Fibroblast of villous mesenchyme (primary cell): ENCODE results near the gene ESYT2. TPM values are rescaled to one million over a fixed set of nuclear protein-coding genes. Genes with fewer than 3 reads are reported as not detected.

Experiments
- DNase-seq: peaks from one replicate; pipeline ENCODE4 v3.0.0-alpha.2; 2010; ENCODE audit warnings: low read depth
- H3K4me3 ChIP-seq: 2 replicates; pipeline ENCODE4 v1.5.1; 2011; ENCODE audit warnings: low read depth, mild to moderate bottlenecking, low read length
- total RNA-seq: library from RNA; depleted of rRNA; stranded (reverse); fragments of >200 nt; gene quantifications from 2 replicates; pipeline ENCODE4 v1.2.3, GENCODE V29; 2012
- TF ChIP-seq, protein P1 (sequence below): IDR thresholded peaks from 2 replicates; pipeline ENCODE4 v1.5.1; 2012; ENCODE audit warnings: low read depth, mild to moderate bottlenecking, low read length; ENCODE audit not compliant: insufficient read depth

ESYT2 gene
- total RNA-seq, 1 donor = 75.1 TPM

DNA sequence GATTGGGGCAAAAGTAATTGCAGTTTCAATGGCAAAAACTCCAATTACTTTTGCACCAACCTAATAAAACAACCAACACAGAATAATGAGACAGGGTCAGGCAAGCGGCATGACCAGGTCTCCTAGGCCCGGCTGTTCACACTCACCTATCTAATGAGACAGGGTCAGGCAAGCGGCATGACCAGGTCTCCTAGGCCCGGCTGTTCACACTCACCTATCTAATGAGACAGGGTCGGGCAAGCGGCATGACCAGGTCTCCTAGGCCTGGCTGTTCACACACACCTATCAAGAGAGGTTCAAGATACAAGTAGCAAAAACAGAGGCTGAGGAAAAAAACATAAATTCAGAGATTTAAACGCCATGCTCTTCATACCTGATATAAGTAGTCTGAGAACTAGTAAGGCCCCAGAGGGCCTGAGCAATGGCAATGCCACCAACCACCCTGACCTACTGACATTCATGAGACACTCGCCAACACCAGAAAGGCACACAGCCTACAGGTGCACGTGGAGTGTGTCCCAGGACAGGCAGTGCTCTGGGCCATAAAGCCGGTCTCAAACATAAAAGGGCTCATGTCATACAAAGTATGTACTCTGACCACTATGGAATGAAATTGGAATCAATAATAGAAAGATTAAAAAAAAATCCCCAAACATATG, 84.1 kb downstream of the ESYT2 start:
- TF ChIP-seq, protein P1, sequence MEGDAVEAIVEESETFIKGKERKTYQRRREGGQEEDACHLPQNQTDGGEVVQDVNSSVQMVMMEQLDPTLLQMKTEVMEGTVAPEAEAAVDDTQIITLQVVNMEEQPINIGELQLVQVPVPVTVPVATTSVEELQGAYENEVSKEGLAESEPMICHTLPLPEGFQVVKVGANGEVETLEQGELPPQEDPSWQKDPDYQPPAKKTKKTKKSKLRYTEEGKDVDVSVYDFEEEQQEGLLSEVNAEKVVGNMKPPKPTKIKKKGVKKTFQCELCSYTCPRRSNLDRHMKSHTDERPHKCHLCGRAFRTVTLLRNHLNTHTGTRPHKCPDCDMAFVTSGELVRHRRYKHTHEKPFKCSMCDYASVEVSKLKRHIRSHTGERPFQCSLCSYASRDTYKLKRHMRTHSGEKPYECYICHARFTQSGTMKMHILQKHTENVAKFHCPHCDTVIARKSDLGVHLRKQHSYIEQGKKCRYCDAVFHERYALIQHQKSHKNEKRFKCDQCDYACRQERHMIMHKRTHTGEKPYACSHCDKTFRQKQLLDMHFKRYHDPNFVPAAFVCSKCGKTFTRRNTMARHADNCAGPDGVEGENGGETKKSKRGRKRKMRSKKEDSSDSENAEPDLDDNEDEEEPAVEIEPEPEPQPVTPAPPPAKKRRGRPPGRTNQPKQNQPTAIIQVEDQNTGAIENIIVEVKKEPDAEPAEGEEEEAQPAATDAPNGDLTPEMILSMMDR = no peak
- no peak for DNase-seq
- no peak overlapping the region for H3K4me3 ChIP-seq

DNA sequence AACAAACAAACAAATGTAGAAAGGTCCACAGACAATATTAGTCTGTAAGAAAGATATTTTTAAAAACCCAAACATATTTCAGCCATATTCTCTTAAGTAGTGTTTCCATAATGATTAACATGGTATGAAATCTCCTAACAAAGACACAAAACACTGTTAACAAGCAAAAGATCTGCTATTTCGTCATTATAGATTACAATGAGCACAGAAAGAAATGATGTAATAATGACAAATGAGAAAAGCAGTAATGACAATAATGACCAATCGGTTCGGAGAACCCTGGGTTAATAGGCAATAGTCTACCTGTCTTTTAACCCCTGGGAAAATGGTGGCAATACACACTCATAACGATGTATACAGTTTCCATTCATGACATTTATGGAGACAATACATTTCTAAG, 85.2 kb downstream of the ESYT2 start:
- TF ChIP-seq, protein P1 = no peak
- no peak for DNase-seq
- no peak overlapping the region for H3K4me3 ChIP-seq

DNA sequence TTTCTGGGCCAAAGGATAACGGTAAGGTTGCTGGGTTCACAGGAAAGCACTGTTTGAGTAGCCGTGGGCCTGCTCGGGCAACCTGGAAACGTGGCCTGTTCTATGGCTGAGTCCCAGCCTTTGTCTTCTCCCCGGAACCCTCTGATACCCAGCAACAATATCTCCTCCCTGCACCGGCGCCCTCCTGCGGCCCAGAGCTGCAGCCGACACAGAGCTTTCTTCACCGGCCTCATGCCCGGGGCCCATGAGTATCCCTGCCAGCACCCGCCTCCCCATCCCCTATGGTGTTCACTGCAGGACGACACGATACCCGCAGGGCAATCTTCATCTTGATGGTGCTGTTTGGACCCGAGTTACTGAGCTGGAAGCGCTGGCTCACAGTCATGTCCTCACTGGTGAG, 86.1 kb downstream of the ESYT2 start:
- no peak overlapping the region for H3K4me3 ChIP-seq
- TF ChIP-seq, protein P1 = no peak
- no peak for DNase-seq

DNA sequence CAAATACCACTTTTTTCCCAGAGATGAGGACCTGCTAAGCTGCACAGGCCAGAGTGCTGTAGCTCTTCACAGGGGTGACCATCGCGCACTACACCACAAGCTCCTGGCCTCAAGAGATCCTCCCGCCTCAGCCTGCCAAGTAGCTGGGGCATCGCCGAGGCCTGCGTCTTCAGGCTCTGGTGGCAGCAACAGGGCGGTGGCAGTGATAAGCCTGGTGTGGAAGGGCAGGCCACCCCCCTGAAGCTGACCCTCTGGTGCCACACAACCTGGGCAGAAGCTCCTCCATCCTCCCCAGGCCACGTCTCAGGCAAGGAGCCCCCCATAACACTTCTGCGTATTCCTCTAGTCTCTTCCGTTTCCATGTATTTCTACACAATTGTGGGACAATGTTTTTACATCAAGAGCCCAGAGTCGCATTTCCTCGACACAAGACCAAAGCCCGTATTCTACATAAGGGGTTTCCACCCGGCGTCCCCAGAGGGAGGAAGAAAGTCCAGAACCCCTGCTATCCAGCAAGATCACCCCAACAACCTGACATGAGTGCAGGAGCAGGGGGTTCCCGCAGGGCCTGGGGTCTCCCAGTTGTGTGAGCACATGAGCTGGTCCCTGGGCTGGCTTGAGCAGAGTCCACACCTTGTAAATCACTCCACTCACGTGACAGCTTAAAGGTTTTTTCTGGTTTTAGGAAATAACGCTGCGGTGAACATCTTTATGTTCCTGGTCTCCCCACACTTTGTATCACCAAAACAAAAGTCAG, 87.1 kb downstream of the ESYT2 start:
- TF ChIP-seq, protein P1 = no peak
- H3K4me3 ChIP-seq = no peak overlapping the region
- no peak for DNase-seq

DNA sequence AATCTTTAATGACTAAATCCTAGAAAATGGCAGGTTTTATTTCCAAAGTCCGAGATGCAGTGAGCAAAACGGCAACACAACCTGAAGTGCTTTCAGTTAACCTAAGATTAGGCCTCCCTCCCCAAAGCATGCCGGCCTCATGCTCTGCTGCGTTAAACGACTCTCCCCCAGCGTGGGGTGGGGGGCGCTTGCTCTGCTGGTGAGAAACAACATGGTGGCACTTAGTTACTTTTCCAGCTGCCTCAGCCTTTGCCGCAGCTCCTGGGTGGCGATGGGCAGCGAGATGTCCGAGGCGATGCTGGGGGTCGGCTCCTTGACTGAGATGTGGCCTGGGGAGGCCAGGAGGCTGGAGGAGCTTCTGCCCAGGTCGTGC, 88.0 kb downstream of the ESYT2 start:
- DNase-seq = no peak
- TF ChIP-seq, protein P1 = no peak
- H3K4me3 ChIP-seq = no peak overlapping the region

DNA sequence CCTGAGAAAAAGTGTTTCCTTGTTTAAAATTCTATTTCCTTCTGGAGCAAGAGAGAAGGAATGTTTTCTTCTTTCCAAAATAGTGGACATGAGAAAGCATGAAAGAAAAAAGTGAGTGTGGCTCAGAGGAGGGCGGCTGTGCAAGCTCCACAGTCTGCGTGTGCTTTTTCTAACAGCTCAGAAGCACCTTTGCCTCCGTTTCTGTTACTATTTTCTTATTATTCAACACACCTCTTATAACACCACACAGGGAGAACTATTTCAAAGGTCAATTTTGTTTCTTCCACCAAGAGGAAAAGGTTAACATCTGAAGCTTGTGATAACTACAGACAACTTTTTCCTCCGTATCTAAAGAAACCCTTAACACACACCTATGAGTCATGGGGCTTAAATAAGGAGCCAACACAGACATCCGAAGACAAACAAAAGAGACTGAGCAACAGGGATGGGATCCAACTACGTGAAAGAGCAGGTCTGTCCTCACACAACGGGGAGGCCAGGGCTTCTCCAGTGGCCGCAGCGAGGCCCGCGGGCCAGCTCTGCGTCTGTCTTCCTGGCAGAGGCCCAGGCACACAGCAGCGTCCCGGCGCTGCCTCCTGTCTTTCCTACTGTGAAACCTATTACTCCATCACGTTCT, 88.5 kb downstream of the ESYT2 start:
- TF ChIP-seq, protein P1 = no peak
- DNase-seq = peak; percentile 80
- no peak overlapping the region for H3K4me3 ChIP-seq
